A673 (cell line): ENCODE data around the gene ATP8B1.

ENCODE experiments used
- CTCF ChIP-seq: fragments of 300-800, 200-600 bp; sonication (generic); conservative IDR thresholded peaks from 2 replicates; pipeline ENCODE4 v1.5.1; 2017; ENCODE audit warnings: low read depth, mild to moderate bottlenecking, antibody characterized with exemption, low read length, moderate library complexity, mixed read lengths
- EZH2 ChIP-seq: fragments of 200-600 bp; sonication (generic); IDR thresholded peaks from 2 replicates; pipeline ENCODE4 v1.6.1; 2017; ENCODE audit warnings: borderline replicate concordance, low read depth, mild to moderate bottlenecking, mixed read lengths, antibody characterized with exemption, low read length; ENCODE audit not compliant: poor library complexity, severe bottlenecking

GRCh38 chr18:57806201-57806977 lies 3.3 kb upstream of the ATP8B1 start:
- no peak for TF ChIP-seq CTCF
- no peak for TF ChIP-seq EZH2
